NCI-H82 (cell line): ENCODE data around the gene PTPRG.
A peak's percentile ranks its signal among the peaks of the same experiment; 100 is the strongest.

Experiments used
- DNase-seq: peaks from one replicate; lab custom pipeline; 2025; lab: John Stamatoyannopoulos, UW

Gene PTPRG

DNA sequence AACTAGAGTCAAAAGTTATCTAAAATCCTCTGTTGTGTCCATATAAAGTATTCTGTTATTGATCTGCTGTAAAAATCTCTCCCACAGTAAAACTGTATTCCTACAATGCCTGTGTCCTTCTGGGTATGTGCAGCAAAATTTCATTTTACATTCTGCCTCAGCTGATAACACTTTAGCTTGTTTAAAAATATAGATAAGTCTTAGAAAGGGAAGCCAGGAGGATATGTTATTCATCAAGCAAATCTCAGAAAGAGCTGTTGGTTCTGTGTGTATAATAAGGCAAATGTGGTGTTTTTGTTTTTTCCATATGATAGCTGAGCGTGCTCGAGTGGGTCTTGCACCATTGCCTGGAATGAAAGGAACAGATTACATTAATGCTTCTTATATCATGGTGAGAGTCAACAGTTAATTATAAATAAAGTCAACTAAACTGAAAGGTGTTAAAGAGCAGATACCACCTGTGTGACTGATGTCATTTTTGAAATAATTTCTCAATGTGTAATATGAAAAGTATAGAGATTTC, 715.3 kb downstream of the PTPRG start:
- no peak for DNase-seq

DNA sequence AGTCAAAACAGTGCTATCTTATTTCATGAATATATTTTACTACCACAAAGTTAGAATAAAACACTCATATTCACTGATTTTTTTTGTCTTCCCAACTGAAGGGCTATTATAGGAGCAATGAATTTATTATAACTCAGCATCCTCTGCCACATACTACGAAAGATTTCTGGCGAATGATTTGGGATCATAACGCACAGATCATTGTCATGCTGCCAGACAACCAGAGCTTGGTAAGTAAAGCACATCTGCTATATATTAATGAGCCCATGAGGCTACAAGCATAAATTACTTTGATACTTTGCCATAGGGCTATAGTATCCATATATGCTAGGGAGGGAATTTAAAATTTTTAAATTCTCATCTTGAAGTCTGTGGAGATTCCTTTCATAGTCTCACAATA, 716.1 kb downstream of the PTPRG start:
- no peak for DNase-seq

DNA sequence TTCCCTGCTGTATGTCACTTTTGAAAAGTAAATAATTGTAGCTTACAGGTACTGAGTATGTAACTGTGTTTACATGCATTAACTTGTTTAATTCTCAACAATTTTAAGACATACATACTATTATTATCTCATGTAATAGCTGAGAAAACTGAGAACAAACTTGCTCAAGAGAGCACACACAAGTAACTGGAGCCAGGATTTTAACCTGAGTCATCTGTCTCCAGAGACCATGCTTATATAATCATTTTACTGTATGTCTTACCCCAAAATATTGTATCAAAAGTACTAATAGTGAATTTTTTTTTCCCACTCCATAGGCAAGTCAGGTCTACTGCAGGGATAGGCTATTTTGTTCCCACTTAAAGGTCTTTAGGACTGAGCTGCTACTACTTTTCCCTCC, 716.6 kb downstream of the PTPRG start:
- DNase-seq = no peak

DNA sequence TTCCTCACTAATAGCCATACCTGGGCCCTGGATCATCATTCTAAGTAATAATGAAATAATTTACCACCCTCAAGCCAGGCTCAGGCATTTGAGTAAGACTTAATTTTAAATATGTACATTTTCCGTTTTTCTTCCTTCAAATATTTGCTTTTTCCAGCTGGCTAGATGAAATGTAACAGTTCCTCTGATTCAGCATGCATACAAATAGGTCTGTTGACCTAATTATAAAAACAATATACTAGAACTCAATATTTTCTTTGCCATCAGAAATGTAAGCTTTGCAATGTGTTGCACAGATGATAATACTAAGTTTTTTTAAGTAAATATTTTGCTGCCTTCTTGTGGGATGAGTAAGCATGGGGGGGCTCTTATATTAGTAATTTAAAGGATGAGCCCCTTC, 720.4 kb downstream of the PTPRG start:
- DNase-seq = no peak

DNA sequence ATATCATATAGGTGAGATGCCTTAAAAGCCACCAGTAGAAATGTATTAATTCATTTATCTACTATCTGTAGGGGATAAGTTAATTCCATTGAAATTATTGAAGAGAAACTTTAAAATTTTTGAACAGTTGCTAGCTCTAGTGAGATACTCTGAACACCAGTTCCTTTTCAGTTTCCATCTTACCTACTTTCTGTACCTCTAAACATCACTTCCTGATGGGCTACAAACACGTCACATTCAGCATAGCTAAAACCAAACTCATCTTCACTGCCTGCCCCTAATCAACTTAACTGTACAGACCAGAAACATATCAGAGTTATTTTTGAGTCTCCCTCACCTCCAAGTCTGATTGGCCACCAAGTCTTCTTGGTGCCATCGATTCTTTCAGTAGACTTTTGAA, 723.1 kb downstream of the PTPRG start:
- no peak for DNase-seq

DNA sequence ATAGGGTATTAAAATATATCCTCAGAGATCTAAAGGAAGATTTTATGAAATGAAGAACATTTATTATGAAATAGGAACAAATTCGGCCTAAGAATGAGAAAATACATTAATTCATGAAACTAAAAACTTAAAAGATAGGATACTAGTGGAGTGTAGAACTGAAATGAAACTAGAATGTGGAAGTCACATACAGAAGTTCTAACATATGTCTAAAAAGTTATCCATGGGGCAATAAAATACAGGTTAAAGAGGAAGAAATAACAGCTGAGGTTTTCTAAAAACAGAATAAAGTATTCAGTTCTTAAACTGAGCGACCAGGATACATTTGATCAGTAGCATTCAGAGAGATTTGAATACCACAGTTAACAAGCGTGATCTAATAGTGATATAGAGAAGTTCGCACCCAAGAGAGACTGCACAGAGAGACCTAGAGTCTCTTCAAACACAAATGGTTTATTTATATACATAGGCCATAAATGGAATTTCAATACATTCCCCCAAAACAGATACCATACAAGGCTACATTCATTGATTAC, 726.1 kb downstream of the PTPRG start:
- no peak for DNase-seq

DNA sequence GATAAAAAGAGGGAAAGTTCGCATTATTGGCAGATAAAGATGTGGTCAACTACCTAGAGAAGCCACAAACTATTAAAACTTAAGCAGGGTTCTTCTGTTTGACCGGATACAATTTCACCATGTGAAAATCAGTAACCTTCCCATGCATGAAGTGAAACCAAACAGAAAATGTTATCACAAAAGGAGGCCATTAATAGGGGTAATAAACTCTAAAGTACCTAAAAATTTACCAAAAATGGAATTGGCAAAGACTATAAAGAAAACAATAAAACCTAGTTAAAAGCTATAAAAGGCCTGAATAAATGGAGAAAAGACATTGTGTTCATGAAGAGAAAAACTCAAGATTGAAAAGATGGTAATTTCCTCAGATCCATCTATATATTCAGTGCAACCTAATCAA, 728.6 kb downstream of the PTPRG start:
- DNase-seq = no peak

DNA sequence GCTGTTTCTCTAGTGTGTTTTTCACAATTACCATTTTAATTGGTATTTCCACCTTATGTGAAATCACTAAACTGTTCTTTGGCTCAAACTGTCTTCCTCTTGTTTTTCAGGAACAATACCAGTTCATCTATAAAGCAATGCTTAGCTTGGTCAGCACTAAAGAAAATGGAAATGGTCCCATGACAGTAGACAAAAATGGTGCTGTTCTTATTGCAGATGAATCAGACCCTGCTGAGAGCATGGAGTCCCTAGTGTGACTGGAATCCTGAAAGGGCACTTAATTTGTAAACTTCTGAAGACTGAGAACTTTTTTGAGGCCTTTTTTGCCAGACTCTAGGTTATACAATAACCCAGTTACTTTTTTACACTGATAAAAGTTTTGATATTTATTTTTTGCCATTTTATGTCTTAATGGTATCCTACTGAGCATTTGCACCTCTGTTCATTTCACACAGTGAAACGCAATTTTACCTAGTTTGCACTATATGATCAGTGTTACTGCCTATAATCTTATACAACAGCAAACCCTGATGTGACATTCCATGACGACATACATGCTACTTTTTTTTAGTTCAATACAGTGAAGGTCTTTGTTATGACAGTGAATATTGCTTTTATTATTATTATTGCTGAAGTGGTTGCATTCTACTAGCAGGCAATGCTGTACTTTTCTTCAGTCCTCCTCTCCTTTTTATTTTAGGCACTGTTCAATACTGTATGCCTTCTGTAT, 731.8 kb downstream of the PTPRG start:
- no peak for DNase-seq

DNA sequence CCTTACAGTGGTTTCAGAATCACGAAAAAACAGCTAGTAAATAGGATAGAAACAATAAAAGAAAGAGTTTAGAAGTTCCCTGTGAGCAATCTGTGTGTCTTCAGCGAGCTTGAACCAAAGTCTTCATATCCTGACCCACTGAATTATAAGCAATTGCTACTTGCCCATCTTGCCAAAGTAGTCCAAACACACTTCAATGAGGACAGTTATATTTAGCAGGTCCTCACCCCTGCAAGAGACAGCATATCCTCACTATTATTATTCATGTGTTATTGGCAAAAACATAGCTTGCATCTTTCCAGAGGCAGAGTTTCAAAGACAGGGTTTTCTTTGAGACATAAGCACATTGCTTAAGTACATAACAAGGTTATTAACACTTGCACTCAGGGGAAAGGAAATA, 734.2 kb downstream of the PTPRG start:
- no peak for DNase-seq

DNA sequence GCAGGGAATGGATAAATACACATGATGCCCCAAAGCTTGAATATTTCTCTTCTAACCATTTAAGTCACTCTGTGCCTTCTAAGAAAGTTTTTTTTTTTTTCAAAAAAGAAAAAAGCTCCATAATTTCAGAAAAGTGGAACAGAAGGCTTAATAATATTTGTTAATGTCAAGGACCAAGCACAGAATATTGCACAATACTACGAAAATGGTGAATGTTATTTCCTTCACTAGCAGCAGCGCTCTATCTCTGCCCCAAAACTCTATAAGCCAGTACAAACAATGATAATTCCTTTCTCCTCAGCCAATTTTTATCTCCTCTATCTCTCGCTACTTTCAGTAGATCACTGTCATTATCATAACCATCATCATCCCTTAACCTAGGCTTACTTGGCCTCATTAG, 739.2 kb downstream of the PTPRG start:
- no peak for DNase-seq

DNA sequence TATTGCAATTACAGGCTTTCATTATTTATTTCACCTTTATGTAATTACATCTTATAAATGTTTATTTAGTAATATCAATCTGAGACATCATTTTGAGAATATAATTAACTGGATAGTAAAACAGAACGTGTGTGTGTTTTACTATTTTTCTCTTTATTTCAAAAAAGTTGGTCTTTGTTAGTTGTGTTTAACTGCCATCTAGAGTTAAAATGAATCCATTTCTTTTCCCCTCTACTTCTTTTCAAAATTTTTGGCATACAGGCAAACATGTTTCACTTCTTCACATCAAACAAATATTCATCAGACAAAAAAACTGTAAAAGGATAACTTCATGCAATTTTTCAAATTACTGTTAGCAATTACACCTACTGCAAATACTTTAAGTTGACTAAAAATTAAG, 750.8 kb downstream of the PTPRG start:
- DNase-seq = no peak

DNA sequence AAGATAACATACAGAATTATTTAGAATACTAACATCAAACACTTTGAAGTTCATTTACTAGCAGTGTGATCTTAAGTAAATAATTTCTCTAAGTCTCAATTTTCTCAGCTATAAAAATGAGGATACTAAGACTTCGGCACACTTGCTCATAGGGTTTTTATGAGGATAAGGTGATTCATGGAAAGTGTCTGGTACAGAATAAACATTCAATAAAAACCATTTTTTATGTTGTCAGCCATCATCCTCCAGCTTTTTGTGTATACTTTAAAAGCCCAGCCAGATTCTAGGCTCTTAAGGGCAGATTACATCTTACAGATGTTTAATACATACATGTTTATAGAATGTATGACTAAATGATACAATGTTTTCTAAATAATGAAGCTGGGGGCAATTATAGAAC, 755.2 kb downstream of the PTPRG start:
- no peak for DNase-seq

DNA sequence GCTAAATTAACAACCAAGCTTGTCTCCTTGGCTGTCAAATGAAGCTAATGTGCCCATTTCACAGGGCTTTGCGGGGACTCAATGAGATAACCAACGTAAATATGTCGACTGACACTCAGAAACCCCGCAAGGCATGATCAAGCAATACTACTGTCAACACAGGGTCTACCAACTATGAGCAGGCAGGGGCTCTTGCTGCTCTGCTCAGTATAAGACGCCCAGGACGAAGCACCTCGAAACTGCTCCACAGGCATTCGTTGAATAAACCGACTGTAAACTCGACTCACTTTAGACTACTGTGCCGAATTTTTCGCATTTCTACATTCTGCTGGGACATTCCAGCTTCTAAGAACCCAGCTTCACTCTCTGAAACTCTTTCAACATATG, 757.0 kb downstream of the PTPRG start:
- no peak for DNase-seq

DNA sequence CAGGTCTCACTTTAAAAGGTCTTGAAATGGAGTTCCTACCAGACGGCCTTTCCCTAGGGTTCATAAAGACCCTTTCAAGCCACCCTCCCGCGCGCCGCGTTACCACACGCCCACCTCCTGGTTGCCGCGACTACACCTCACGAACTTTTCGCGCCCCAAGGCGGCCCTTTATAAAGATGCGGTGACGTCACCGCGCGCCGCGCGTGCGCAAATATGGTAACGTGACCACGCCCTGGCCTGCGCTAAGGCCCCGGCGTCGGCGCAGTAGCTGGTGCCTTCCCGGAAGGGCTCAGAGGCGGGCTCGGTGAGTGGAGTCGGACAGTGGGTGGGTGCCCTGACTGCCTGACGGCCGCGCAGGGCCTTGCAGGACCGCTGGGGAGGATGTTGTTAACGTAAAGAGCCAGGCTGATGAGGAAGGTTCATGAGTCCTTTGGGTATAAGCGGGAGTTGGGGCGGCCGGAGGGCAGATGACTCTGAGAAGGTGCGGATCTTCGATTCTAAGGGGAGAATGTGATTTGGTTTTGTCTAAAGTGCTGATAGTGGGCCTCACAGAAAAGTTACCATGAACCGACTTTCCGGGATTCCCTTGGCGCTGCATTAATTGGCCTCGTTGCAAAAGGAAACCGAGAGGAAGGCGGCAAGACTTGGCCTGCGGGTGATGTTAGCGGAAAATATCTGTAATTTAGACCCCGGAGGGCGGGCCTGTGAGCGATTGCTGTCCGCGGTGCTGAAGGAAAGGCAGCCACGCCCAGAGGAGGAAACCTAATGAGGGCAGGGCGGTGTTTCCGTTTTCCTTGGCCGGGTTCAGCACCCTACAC, 757.6 kb downstream of the PTPRG start:
- DNase-seq = no peak

DNA sequence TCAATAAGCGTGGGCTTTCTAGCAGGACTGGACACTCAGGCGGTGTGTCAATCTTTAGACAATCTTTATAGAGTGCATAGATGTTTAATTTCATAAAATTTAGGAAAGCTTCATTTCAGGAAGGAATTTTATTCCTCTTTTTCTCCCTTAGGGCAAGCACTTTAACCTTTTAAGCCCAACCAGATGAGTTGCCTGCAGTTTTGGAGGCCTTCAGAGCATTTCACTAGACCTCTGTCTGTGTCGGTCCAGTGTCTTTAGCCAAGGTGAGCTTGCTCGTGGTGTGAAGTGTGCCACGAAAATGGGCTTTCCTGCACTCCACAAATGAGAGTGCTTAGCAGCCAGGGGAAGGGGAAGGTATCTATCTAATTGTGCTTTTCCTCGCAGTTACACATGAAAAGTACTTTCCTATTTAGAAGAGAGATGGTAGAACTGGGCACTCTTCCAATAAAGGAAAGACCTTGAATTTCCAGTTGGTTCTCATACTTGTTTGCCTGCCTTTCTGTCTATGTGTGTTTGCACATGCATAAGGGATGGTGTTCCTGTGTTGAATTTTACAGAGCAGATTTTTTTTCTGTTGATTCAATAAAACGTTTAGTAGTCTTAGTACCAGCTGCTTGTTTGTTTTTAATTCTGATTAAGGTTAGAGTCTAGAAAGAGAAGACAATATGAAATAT, 758.3 kb downstream of the PTPRG start:
- DNase-seq = no peak

DNA sequence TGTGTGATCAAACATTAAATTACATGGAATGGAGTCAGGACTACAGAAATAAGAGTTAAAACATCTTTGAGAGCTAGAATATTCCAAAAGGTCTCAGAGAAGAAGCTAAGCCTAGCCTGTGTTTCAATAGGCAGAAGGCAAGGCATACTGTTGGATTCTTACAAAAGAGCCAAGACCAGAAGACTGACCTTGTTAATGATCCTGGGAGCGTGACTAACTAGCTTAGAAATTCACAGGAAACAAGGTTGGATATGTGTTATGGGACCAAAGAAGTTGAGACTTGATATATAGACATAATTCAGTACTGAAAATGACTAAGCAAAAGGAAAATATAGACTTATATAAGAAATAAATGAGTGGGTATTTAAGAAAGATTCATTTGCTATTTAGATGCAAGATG, 761.9 kb downstream of the PTPRG start:
- DNase-seq = no peak

DNA sequence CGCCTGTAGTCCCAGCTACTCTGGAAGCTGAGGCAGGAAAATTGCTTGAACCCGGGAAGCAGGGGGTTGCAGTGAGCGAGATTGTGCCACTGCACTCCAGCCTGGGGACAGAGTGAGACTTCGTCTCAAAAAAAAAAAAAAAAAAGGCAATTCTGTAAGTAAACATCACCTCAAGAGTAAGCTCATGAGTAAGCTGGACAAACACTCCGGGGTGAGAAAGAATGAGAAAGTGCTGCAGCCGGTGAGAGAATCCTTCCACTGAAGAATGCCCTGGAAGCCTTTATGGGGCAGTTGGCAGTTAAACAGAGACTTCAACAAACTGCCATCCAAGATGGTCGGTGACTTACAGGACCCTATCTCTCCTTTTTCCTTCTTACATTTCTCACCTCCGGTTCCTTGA, 764.5 kb downstream of the PTPRG start:
- no peak for DNase-seq

DNA sequence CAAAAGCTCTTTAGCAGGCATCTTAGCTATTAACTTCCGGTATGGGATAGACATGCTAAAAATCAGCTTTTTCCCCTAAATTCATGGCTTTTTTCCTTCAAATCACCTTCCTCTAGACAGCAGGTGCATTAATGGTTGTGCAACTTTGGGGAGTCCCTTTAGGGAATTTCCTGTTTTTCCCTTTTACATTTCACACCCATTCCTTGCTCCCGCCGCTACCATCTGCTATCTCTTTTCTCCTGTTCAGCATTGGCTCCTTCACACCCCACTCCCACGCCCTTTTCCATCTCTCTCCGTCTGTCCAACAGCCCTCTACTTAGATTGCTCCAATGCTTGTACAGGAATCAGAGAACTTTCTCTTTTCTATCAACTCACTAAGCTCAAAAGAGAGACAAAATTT, 768.6 kb downstream of the PTPRG start:
- no peak for DNase-seq

DNA sequence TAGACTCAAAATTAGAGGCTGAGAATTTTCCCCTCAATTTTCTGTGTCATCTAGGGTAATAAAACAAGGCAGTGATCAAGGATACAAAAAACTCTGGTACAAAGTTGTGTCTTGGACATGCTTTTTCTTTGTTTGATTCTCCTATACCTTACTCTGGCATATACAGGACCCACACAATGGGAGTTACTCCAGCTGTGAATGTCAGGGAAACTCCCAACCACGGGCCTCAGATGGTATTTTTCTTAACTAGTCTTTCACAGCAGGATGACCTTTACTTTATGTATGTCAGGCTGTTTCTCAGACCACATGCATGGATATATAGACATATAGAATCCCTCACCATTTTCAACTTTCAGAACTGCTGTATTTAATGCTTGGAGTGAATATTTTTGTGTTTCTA, 770.6 kb downstream of the PTPRG start:
- DNase-seq = no peak

DNA sequence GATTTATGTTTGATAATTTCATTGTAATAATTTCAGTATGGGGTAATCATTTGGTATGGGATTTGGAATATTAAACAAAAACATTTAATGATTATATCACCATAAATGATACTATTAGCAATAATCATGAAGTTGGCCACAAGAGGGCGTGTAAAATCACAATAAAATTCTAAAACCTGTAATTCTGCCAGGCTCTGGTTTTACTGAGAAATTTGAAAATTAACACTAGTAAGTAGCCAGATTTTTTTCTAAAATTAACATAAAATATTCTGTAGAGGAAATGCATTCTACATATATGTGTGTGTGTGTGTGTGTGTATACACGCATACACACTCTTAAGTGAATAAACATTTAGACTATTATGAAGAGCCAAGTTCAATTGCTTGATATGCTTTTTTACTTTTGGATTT, 771.5 kb downstream of the PTPRG start:
- DNase-seq = peak; percentile 47

DNA sequence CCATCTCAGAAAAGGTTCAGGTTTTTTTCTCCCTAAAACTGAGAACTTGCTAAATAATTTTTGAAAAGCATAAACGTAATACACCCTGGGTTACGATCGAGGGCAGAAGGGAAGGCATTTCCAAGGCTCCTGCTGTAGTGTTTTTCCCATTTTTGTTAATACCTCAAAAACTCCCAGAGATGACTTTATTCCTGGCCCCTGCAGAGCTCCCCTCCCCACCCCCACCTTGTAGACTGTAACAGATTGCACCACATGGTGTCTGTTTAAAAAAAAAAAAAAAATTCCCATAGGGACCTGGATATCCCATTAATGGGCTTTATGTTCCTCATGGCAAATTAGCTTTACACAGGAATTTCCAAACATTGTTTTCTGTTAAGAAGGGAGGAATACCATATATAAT, 773.8 kb downstream of the PTPRG start:
- peak; percentile 89 for DNase-seq

DNA sequence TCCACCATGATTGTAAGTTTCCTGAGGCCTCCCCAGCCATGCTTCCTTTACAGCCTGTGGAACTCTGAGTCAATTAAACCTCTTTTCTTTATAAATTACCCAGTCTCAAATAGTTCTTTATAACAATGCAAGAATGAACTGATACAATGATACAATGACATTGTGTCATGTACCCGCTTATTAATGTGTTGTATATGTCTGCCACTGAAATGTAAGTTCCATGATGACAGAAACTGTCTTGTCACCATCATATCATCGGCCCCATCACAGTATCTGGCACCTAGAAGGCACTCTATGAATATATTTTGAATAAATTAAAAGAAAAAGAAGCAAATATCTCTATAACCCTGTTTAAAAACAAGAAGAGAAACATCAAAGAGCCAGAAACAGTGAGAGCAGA, 782.4 kb downstream of the PTPRG start:
- no peak for DNase-seq
